GM12875 (cell line): ENCODE measurements around the gene VWF.

ENCODE experiments used
- H3K4me3 ChIP-seq: one replicate; pipeline ENCODE4 v1.5.1; 2011; ENCODE audit warnings: low read depth, low read length, control low read depth
- TF ChIP-seq, protein P1 (sequence below): IDR thresholded peaks from 2 replicates; pipeline ENCODE4 v1.5.1; 2011; ENCODE audit warnings: low read depth, mild to moderate bottlenecking, control low read depth, inconsistent platforms, low read length, moderate library complexity, borderline replicate concordance; ENCODE audit not compliant: insufficient read depth

The VWF gene

DNA sequence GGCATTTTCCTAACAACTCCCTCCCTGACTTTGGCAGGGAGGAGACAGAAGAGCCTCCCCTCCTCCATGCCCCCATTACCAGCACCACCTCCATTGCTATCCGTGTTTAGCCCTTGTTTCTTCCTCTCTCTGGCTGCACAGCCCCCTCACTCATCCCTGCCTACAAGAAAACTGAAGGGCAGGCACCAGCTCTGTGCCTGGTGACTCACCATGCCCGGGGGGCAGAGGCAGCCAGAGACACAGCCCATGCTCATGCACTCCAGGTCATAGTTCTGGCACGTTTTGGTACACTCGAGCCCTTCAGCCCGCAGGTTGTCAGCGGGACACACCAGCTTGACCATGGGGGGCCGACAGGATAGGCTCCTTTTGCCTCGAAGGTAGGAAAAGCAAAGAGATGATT is 80.4 kb downstream of the VWF start:
- TF ChIP-seq, protein P1, sequence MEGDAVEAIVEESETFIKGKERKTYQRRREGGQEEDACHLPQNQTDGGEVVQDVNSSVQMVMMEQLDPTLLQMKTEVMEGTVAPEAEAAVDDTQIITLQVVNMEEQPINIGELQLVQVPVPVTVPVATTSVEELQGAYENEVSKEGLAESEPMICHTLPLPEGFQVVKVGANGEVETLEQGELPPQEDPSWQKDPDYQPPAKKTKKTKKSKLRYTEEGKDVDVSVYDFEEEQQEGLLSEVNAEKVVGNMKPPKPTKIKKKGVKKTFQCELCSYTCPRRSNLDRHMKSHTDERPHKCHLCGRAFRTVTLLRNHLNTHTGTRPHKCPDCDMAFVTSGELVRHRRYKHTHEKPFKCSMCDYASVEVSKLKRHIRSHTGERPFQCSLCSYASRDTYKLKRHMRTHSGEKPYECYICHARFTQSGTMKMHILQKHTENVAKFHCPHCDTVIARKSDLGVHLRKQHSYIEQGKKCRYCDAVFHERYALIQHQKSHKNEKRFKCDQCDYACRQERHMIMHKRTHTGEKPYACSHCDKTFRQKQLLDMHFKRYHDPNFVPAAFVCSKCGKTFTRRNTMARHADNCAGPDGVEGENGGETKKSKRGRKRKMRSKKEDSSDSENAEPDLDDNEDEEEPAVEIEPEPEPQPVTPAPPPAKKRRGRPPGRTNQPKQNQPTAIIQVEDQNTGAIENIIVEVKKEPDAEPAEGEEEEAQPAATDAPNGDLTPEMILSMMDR, result no peak
- H3K4me3 ChIP-seq, result no peak overlapping the region

DNA sequence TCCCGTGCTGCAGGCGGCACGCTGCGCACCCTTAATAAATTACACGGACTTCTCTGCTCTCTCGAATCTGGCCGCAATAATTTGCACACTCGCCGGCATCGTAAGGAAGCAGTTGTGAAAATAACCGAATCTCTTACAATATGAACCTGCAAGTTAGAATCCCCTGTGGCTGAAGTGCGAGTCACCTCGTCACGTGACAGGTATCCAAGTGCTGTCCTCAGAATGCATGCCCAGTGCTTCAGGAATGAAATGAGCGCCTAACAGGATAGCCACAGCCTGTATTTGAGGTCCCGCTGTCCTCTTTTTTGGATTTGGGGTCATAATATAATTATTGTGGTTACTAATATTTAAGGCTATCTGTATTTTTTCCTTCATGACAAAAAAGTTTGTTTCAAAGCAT is 82.0 kb downstream of the VWF start:
- no peak overlapping the region for H3K4me3 ChIP-seq
- TF ChIP-seq, protein P1, result no peak

DNA sequence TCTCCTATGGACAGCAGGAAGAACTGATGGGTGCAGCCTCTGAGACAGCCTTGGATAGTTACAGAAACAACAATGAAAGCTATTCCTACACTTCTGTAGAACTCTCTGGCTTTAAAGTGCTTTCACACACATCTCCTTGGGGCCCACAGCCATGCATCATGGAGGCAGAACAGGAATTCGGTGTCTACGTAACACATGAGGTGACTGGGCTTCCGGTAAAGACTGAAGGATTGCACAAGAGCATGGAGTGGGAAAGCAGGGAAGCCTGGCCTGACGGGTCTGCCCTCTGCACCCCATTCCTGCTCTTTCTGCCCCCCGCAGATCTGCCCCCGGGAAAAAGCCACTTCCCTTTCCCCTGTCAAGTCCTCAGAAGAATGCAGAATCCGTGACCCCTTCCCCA is 82.6 kb downstream of the VWF start:
- H3K4me3 ChIP-seq, result no peak overlapping the region
- TF ChIP-seq, protein P1, result no peak

DNA sequence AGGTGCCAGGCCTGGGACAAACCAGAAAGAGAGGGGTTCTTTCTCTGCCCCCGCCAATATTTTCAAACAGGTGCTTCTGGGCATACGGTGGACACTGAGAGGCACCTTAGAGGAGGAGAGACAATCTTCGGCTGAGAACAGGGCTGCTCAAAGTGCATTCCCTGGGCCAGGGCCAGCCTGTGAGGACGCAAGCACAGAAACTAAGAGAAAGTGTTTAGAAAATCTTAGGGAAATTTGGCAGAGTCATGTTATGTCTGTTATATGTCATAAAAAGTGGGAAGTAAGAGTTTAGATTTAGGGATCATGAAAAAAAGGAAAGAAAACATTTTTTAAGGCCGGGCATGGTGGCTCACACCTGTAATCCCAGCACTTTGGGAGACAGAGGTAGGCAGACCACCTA is 83.7 kb downstream of the VWF start:
- H3K4me3 ChIP-seq, result no peak overlapping the region
- TF ChIP-seq, protein P1, result no peak

DNA sequence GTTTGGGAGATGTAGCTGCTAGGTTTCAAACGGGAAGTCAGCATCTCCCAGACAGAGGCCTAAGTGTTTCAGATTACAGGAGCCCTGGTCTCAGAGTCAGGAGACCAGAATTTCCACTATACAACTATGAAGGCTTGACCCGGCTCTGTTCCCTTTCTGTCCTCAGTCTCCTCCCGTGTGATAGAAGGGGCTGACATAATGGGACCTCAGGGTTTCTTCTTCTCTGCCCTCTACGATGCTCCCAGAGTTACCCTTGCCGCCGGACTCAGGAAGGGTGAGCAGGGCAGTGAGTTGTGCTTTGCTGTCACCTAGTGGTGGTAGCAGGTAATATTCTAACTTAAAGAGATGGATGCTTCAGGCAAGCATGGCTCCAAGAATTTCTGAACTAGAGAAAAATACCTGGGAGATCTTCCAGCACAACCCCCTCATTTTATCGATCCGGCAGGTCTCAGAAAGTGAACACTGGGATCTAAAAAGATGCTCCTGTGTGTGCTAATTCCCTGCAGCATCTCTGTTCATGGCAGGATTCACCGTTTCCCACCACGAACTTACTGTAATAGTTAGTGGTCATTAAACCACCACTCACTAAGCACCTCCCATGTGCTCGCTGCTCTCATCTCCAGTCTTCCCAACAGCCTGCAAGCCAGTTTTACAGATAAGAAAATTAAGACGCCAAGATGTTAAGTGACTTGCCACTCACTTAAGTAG is 84.4 kb downstream of the VWF start:
- no peak overlapping the region for H3K4me3 ChIP-seq
- TF ChIP-seq, protein P1, result peak; percentile 85

DNA sequence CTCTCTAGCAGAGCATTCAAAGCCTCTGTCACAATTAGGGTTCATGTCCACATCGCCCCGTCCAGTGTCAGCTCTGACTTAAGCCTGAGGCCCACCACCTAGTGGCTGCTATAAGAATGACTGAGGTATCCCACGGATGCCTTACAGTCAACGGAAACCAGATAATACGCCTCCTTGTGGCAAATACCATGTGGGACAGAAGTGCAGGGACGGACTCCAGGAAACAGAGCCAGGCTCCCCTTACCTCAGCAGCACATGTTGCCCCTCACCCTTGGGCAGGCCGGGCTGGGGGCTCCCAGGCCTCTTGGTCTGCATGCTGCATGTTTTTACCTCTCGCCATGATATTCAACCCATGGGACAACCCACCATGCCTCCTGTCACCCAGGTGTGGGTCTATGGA is 86.3 kb downstream of the VWF start:
- TF ChIP-seq, protein P1, result peak; percentile 90
- no peak overlapping the region for H3K4me3 ChIP-seq

DNA sequence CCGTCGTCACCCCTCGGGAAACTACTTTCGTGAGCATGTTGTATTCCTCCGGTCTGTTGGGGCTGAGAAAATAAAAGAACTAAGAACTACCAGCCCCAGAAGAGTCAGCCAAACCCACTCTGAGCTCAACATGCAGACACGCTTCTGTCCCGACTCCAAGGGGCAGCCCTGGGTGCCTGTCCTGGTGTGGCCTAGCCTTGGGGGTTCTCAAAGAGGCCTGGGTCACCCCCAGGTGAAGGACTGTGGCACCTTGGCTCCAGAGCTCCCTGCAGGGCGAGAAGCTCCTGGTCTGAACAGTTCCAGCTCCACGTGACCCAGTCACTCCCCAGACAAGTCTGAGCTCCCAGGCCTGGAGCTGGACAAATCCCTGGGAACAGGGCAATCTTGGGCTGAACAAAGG is 87.0 kb downstream of the VWF start:
- TF ChIP-seq, protein P1, result no peak

More for the DNA sequence above, 87.0 kb downstream of the VWF start:
- no peak overlapping the region for H3K4me3 ChIP-seq
